Measurements from ENCODE around the gene STK32B. TPM values are rescaled to one million over a fixed set of nuclear protein-coding genes. Genes with fewer than 3 reads are reported as not detected.
"Not testable (repeated sequence)": the region's sequence is repeated elsewhere in the genome, so short reads cannot be mapped to it uniquely, and the experiment has no call there.

STK32B gene
- total RNA-seq, 4 donors from 2014 or later, result 0.39 to 2.7 (median 2.4) TPM

DNA sequence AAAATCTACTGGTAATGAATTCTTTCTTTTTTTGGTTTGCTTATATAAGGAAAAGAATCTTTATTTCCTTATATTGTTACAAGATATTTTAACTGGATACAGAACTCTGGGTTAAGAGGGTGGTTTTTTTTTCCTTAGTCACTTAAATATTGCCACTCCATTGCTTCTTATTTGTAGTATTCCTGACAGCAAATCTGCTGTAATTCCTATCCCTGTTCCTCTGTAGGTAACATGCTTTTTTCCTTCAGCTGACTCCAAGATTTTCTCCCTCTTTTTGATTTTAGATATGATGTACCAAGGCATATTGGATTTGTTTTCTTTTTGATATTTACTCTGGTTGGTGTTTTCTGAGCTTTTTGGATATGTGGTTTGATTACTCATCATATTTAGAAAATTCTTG, 378.5 kb downstream of the STK32B start:
- H3K9me3 ChIP-seq, result peaks cover 0 to 16% (median 0%) of the 10 kb centered on the region in 4 donors
- H3K36me3 ChIP-seq, result no peaks in the 10 kb centered on the region
- TF ChIP-seq CTCF (IDR thresholded peaks at IDR 0.05) (no peak), EP300 (IDR thresholded peaks at IDR 0.05) (no peak), POLR2A (IDR thresholded peaks at IDR 0.05) (no peak)
- H3K27ac ChIP-seq, result no peak overlapping the region
- no peak for DNase-seq (ENCODE audit: low spot score in 2 of 2)
- no peaks in the 10 kb centered on the region for H3K4me1 ChIP-seq
- no peaks in the 10 kb centered on the region for H3K27me3 ChIP-seq
- no peak overlapping the region for H3K4me3 ChIP-seq

- DNase-seq (ENCODE audit: low spot score in 2 of 2), result no peak
- H3K36me3 ChIP-seq, result no peaks in the 10 kb centered on the region
- 91 to 93% methylated on average over 5 of the region's 5 CpGs for WGBS, 2 donors
- no peak overlapping the region for H3K4me3 ChIP-seq
- H3K27me3 ChIP-seq, result no peaks in the 10 kb centered on the region
- H3K9me3 ChIP-seq, result peaks cover 0 to 16% (median 0%) of the 10 kb centered on the region in 4 donors
- TF ChIP-seq EP300 (IDR thresholded peaks at IDR 0.05) (no peak), POLR2A (IDR thresholded peaks at IDR 0.05) (no peak), CTCF (IDR thresholded peaks at IDR 0.05) (no peak)
- no peaks in the 10 kb centered on the region for H3K4me1 ChIP-seq
- H3K27ac ChIP-seq, result no peak overlapping the region
Measured at GRCh38 chr4:5433196-5433595, 381.9 kb downstream of the STK32B start.

DNA sequence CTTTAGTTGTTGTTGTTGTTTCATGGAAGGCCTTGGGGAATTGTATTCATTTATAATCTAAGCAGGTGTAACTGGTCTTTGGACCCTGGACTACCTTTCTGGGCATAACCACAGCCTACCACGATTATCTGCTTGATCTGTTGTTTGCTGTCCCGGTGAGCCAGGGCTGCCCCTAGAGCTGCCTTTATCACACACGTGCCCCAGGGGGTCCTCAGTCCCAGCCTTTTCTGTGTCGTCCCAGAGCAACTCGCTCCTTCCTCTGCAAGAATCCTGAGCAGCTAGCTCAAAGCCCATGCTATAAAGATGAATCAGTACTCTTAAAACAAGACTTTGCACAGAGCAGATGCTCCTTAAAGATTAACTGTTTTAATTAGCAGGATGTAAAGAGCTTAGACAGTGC, 383.9 kb downstream of the STK32B start:
- no peaks in the 10 kb centered on the region for H3K4me1 ChIP-seq
- H3K27me3 ChIP-seq, result no peaks in the 10 kb centered on the region
- no peak overlapping the region for H3K27ac ChIP-seq
- TF ChIP-seq EP300 (IDR thresholded peaks at IDR 0.05), result no peak
- no peak for DNase-seq (ENCODE audit: low spot score in 2 of 2)
- 44 to 49% methylated on average over 5 of the region's 5 CpGs for WGBS, 2 donors
- H3K36me3 ChIP-seq, result no peaks in the 10 kb centered on the region
- no peak overlapping the region for H3K4me3 ChIP-seq
- H3K9me3 ChIP-seq, result peaks cover 0 to 2% (median 0%) of the 10 kb centered on the region in 4 donors

- no peak for TF ChIP-seq POLR2A (IDR thresholded peaks at IDR 0.05)
- TF ChIP-seq EP300 (IDR thresholded peaks at IDR 0.05), result no peak
- TF ChIP-seq CTCF (IDR thresholded peaks at IDR 0.05), result no peak
- no peaks in the 10 kb centered on the region for H3K4me1 ChIP-seq
- DNase-seq (ENCODE audit: low spot score in 2 of 2), result no peak
- peaks cover 0 to 2% (median 0%) of the 10 kb centered on the region in 4 donors for H3K9me3 ChIP-seq
- 78 to 94% methylated on average over 4 of the region's 4 CpGs for WGBS, 2 donors
- no peak overlapping the region for H3K4me3 ChIP-seq
- no peaks in the 10 kb centered on the region for H3K36me3 ChIP-seq
- H3K27ac ChIP-seq, result no peak overlapping the region
- no peaks in the 10 kb centered on the region for H3K27me3 ChIP-seq
Measured at GRCh38 chr4:5435823-5436222, 384.5 kb downstream of the STK32B start.

DNA sequence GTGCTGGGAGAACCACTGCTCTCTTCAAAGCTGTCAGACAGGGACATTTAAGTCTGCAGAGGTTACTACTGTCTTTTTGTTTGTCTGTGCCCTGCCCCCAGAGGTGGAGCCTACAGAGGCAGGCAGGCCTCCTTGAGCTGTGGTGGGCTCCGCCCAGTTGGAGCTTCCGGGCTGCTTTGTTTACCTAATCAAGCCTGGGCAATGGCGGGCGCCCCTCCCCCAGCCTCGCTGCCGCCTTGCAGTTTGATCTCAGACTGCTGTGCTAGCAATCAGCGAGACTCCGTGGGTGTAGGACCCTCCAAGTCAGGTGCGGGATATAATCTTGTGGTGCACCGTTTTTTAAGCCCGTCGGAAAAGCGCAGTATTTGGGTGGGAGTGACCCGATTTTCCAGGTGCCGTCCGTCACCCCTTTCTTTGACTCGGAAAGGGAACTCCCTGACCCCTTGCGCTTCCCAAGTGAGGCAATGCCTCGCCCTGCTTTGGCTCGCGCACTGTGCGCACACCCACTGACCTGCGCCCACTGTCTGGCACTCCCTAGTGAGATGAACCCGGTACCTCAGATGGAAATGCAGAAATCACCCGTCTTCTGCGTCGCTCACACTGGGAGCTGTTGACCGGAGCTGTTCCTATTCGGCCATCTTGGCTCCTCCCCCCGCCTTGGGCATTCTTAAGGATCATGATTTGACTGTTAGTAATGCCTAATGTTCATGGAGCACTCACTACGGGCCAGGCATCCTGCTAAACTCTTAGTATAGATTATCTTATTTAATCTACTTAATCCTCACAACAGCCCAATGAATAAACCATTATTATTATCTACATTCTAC, 392.9 kb downstream of the STK32B start:
- H3K4me1 ChIP-seq; DNase-seq (ENCODE audit: low spot score in 2 of 2); H3K36me3 ChIP-seq; H3K27me3 ChIP-seq; H3K9me3 ChIP-seq; H3K27ac ChIP-seq; H3K4me3 ChIP-seq: not testable (repeated sequence)
- 80 to 94% methylated on average over 23 to 29 of the region's 31 CpGs for WGBS, 2 donors

DNA sequence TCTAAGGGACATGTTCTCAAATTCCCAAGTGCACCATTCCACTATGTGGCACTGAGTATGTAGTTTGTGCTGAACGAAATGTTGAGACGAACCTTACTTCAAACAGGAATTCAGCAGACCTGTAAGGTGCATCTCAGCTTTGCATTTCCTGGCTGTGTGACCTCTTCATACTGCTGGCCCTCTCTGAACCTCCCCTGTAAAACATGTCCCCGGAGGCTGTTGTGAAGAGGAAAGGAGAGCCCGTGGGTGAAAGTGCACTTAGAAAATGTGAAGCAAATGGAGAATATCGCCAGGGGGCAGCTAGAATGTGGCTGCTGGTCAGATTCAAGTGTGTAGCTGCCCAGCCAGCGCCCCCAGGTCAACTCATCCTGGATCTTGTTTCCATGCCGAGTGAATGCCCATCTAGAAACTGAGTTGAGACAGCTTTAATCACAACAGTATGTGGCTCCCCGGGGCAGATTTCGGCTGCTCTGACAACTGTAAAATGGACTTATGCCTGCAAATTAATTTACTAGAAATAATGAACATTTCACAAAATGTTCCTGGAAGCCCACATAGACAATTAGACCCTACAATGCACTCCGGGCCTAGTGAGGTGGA, 393.7 kb downstream of the STK32B start:
- H3K36me3 ChIP-seq, result no peaks in the 10 kb centered on the region
- no peaks in the 10 kb centered on the region for H3K4me1 ChIP-seq
- H3K4me3 ChIP-seq, result no peak overlapping the region
- 84% methylated on average over 10 of the region's 10 CpGs for WGBS, 2 donors
- TF ChIP-seq POLR2A (IDR thresholded peaks at IDR 0.05), result no peak
- TF ChIP-seq EP300 (IDR thresholded peaks at IDR 0.05), result no peak
- no peak for TF ChIP-seq CTCF (IDR thresholded peaks at IDR 0.05)
- no peak for DNase-seq (ENCODE audit: low spot score in 2 of 2)
- H3K27me3 ChIP-seq, result no peaks in the 10 kb centered on the region
- H3K27ac ChIP-seq, result no peak overlapping the region
- peaks cover 0 to 2% (median 0%) of the 10 kb centered on the region in 4 donors for H3K9me3 ChIP-seq
